ENCODE measurements around the gene PLCL1. TPM values are rescaled to one million over a fixed set of nuclear protein-coding genes. Genes with fewer than 3 reads are reported as not detected.

The PLCL1 gene
- total RNA-seq, 3 donors from 2014 or later (not counting 1 experiment from before 2014, with no cell fraction given), result 0.86 to 2.8 (median 1.1) TPM

DNA sequence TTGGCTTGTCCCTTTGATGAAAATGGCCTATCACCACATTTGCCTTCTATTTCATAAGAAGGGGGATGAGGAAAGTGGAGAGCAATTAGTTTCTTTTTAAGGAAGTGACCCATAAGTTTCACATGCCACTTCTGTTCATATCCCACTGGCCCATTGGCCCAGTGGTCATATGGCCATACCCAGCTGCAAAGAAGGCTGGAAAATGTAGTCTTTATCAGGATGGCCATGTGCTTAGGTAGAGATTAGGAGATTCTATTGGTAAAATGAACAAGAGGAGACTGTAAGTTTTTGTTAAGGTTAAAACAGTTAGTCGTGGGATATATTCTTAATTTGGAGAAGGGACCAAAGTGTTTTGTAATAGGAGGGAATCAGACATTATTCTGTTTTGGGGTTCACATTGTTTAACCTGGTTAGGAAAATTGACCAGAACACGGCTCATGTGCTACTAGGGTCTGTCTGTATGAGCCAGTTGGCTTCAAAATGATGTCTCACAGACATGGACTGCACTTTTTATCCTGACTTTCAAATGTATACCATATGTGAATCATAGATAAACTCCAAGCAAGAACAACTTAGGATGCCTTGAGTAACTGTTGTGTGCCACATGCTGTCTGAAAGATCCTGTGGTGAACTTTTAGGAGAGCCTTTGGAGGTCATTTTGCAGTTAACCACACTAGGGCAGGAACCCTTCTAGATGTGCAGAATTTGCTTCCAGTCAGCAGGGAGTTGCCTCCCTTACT is 17.3 kb downstream of the PLCL1 start:
- no peak for DNase-seq
- H3K9me3 ChIP-seq (ENCODE audit: control insufficient read depth, insufficient read depth, low read length), result no peaks in the 10 kb centered on the region
- intact Hi-C loops (cut with micrococcal nuclease), result no loop called here
- H3K36me3 Mint-ChIP-seq, result no peaks in the 10 kb centered on the region
- no peak for ATAC-seq
- no peak overlapping the region for H3K27ac ChIP-seq (ENCODE audit: low read length)
- TF ChIP-seq, protein P1, sequence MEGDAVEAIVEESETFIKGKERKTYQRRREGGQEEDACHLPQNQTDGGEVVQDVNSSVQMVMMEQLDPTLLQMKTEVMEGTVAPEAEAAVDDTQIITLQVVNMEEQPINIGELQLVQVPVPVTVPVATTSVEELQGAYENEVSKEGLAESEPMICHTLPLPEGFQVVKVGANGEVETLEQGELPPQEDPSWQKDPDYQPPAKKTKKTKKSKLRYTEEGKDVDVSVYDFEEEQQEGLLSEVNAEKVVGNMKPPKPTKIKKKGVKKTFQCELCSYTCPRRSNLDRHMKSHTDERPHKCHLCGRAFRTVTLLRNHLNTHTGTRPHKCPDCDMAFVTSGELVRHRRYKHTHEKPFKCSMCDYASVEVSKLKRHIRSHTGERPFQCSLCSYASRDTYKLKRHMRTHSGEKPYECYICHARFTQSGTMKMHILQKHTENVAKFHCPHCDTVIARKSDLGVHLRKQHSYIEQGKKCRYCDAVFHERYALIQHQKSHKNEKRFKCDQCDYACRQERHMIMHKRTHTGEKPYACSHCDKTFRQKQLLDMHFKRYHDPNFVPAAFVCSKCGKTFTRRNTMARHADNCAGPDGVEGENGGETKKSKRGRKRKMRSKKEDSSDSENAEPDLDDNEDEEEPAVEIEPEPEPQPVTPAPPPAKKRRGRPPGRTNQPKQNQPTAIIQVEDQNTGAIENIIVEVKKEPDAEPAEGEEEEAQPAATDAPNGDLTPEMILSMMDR (IDR thresholded peaks at IDR 0.05), result no peak
- no peaks in the 10 kb centered on the region for H3K9me3 Mint-ChIP-seq
- no peaks in the 10 kb centered on the region for H3K4me1 ChIP-seq (ENCODE audit: control insufficient read depth, insufficient read depth, low read length)
- no peak overlapping the region for H3K4me3 ChIP-seq (ENCODE audit: low read length)
- H3K27ac Mint-ChIP-seq, result no peak overlapping the region
- H3K27me3 Mint-ChIP-seq (ENCODE audit: low read depth in 2 of 2), result peaks cover 9 to 31% of the 10 kb centered on the region in 2 donors
- H3K27me3 ChIP-seq (ENCODE audit: control insufficient read depth, insufficient read depth, low read length), result no peaks in the 10 kb centered on the region
- no peaks in the 10 kb centered on the region for H3K36me3 ChIP-seq (ENCODE audit: control insufficient read depth, insufficient read depth, low read length)
- no peaks in the 10 kb centered on the region for H3K4me1 Mint-ChIP-seq
- 86% methylated on average over 2 of the region's 2 CpGs for WGBS (ENCODE audit: insufficient coverage)
- H3K4me3 Mint-ChIP-seq, result no peak overlapping the region

GRCh38 chr2:197822333-197822732 is 17.9 kb downstream of the PLCL1 start:
- H3K27ac Mint-ChIP-seq, result no peak overlapping the region
- no peak overlapping the region for H3K4me3 Mint-ChIP-seq
- TF ChIP-seq, protein P1 (IDR thresholded peaks at IDR 0.05), result no peak
- H3K4me1 Mint-ChIP-seq, result no peaks in the 10 kb centered on the region
- Histone ChIP-seq H3K36me3 (ENCODE audit: control insufficient read depth, insufficient read depth, low read length) (no peaks in the 10 kb centered on the region), H3K4me1 (ENCODE audit: control insufficient read depth, insufficient read depth, low read length) (no peaks in the 10 kb centered on the region), H3K4me3 (ENCODE audit: low read length) (no peak overlapping the region), H3K27ac (ENCODE audit: low read length) (no peak overlapping the region), H3K9me3 (ENCODE audit: control insufficient read depth, insufficient read depth, low read length) (no peaks in the 10 kb centered on the region), H3K27me3 (ENCODE audit: control insufficient read depth, insufficient read depth, low read length) (no peaks in the 10 kb centered on the region)
- no peaks in the 10 kb centered on the region for H3K9me3 Mint-ChIP-seq
- ATAC-seq, result no peak
- intact Hi-C loops (cut with micrococcal nuclease), result no loop called here
- no peak for DNase-seq
- H3K36me3 Mint-ChIP-seq, result no peaks in the 10 kb centered on the region
- H3K27me3 Mint-ChIP-seq (ENCODE audit: low read depth in 2 of 2), result peaks cover 13 to 27% of the 10 kb centered on the region in 2 donors
- 84% methylated on average over 2 of the region's 2 CpGs for WGBS (ENCODE audit: insufficient coverage)

GRCh38 chr2:197827618-197828017 is 23.2 kb downstream of the PLCL1 start:
- 68% methylated on average over 2 of the region's 2 CpGs for WGBS (ENCODE audit: insufficient coverage)
- Histone ChIP-seq H3K4me3 (ENCODE audit: low read length) (no peak overlapping the region), H3K4me1 (ENCODE audit: control insufficient read depth, insufficient read depth, low read length) (no peaks in the 10 kb centered on the region), H3K9me3 (ENCODE audit: control insufficient read depth, insufficient read depth, low read length) (no peaks in the 10 kb centered on the region), H3K36me3 (ENCODE audit: control insufficient read depth, insufficient read depth, low read length) (no peaks in the 10 kb centered on the region), H3K27me3 (ENCODE audit: control insufficient read depth, insufficient read depth, low read length) (no peaks in the 10 kb centered on the region), H3K27ac (ENCODE audit: low read length) (no peak overlapping the region)
- Mint-ChIP-seq H3K9me3 (peaks cover 0 to 2% of the 10 kb centered on the region in 2 donors), H3K36me3 (no peaks in the 10 kb centered on the region), H3K27ac (no peak overlapping the region), H3K27me3 (ENCODE audit: low read depth in 2 of 2) (peaks cover 15 to 18% of the 10 kb centered on the region in 2 donors), H3K4me1 (no peaks in the 10 kb centered on the region), H3K4me3 (no peak overlapping the region)
- no peak for ATAC-seq
- intact Hi-C loops (cut with micrococcal nuclease), result no loop called here
- TF ChIP-seq, protein P1 (IDR thresholded peaks at IDR 0.05), result no peak
- no peak for DNase-seq
